Spleen (tissue), 7 donors: Measurements from ENCODE around the gene OR5K2.

Experiments
- POLR2A ChIP-seq, 3 donors: fragments of 450-650 bp; IDR thresholded peaks; one replicate each; pipeline ENCODE4 v1.5.1; 2017; ENCODE audit warnings: antibody characterized with exemption in 3 of 3, mild to moderate bottlenecking in 1 of 3
- TF ChIP-seq, protein P1 (sequence below), 11 experiments: fragments of 200-600 bp in 7 of 11; fragments of 450-650 bp in 4 of 11; sonication (generic) in 4 of 11; IDR thresholded peaks in 8 of 11; conservative IDR thresholded peaks in 3 of 11; 1 replicate in 7 of 11; 2 replicates in 4 of 11; pipeline versions ENCODE4 v1.4.0 to v1.8.0; 2016 to 2021; ENCODE audit warnings: antibody characterized with exemption in 11 of 11, inconsistent platforms in 4 of 11, mild to moderate bottlenecking in 1 of 11
- donor health status: DM: no; HTN: no; CAD: no; lungs with moderate emphysema.
- donor health status: DM: no; HTN: no; CAD: no.
- donor health status: DM: no; HTN: no; CAD: no.

DNA sequence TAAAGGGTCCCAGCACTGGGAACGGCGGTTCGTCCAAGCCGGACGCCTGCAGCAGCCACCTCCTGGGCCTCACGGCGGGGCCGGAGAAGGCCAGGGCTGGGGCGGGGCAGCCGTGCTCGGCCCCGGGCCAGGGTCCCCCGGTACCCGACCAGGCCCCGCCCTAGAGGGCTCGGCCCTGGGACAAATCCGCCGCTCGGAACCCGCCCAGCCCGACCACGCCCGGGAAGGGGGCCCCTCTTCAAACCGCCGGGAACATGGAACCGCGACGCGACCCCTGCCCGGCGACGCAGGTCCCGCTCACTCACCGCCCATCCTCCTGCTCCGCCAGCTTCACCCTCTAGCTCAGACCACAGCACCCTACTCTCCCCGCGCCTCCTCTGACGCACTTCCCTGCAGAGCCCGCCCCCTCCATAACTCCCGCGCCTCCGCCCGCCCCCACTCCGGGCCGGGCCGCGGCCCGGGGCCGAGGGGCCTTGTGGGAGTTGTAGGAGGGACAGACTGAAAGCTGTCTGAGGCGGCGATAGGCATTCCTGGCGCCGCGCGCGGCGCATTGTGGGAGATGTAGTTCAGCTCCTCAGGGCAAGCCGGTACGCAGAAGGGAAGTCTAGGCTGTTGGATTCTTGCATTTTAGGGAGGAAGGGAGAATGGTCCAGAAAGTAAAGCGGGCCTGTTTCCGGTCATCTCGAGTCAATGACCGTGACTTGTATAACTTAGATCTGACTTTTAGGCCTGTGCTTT lies 25.2 kb downstream of the OR5K2 start, which contains the start of gene CLDND1:
- TF ChIP-seq, protein P1, sequence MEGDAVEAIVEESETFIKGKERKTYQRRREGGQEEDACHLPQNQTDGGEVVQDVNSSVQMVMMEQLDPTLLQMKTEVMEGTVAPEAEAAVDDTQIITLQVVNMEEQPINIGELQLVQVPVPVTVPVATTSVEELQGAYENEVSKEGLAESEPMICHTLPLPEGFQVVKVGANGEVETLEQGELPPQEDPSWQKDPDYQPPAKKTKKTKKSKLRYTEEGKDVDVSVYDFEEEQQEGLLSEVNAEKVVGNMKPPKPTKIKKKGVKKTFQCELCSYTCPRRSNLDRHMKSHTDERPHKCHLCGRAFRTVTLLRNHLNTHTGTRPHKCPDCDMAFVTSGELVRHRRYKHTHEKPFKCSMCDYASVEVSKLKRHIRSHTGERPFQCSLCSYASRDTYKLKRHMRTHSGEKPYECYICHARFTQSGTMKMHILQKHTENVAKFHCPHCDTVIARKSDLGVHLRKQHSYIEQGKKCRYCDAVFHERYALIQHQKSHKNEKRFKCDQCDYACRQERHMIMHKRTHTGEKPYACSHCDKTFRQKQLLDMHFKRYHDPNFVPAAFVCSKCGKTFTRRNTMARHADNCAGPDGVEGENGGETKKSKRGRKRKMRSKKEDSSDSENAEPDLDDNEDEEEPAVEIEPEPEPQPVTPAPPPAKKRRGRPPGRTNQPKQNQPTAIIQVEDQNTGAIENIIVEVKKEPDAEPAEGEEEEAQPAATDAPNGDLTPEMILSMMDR (IDR thresholded peaks at IDR 0.05 in 8 of 11, conservative IDR thresholded peaks at IDR 0.05 in 3 of 11) = peak in 2 of 11 experiments; percentile 32 to 35
- peak in 2 of 3 donors; percentile 33 to 79 for TF ChIP-seq POLR2A (IDR thresholded peaks at IDR 0.05)
